Duodenal mucosa (tissue), 2 donors: ENCODE results near the gene WDR87.
A peak's percentile ranks its signal among the peaks of the same experiment; 100 is the strongest.
"Not testable (repeated sequence)": the region's sequence is repeated elsewhere in the genome, so short reads cannot be mapped to it uniquely, and the experiment has no call there.

Experiments used
- H3K27ac ChIP-seq: one replicate; pipeline ENCODE4 v1.7.0; 2013; ENCODE audit warnings: low read depth, low read length
- H3K27me3 ChIP-seq, 2 donors: one replicate each; pipeline ENCODE4 v1.7.0; 2013; ENCODE audit warnings: low read length in 2 of 2, control low read depth in 1 of 2; ENCODE audit not compliant: insufficient read depth in 2 of 2, control insufficient read depth in 1 of 2
- H3K36me3 ChIP-seq, 2 donors: one replicate each; pipeline ENCODE4 v1.7.0; 2013; ENCODE audit warnings: low read length in 2 of 2, control low read depth in 1 of 2; ENCODE audit not compliant: insufficient read depth in 2 of 2, control insufficient read depth in 1 of 2
- H3K4me1 ChIP-seq, 2 donors: one replicate each; pipeline ENCODE4 v1.7.0; 2013; ENCODE audit warnings: low read length in 2 of 2, control low read depth in 1 of 2; ENCODE audit not compliant: insufficient read depth in 2 of 2, control insufficient read depth in 1 of 2
- H3K4me3 ChIP-seq, 2 donors: one replicate each; pipeline ENCODE4 v1.7.0; 2013; ENCODE audit warnings: low read length in 2 of 2, low read depth in 1 of 2
- H3K9ac ChIP-seq, 2 donors: one replicate each; pipeline ENCODE4 v1.7.0; 2013; ENCODE audit warnings: low read length in 2 of 2, low read depth in 1 of 2
- H3K9me3 ChIP-seq, 2 donors: one replicate each; pipeline ENCODE4 v1.7.0; 2013; ENCODE audit warnings: low read length in 2 of 2, control low read depth in 1 of 2; ENCODE audit not compliant: control insufficient read depth in 1 of 2

The WDR87 gene

GRCh38 chr19:37932985-37933936 is 26.9 kb upstream of the WDR87 start:
- Histone ChIP-seq H3K36me3 (no peaks in the 10 kb centered on the region), H3K4me1 (peaks cover 62 to 77% of the 10 kb centered on the region in 2 donors), H3K4me3 (peak overlapping the region; percentile 68 to 69), H3K9ac (peak overlapping the region; percentile 70 to 73), H3K9me3 (peaks cover 0 to 5% of the 10 kb centered on the region in 2 donors), H3K27me3 (no peaks in the 10 kb centered on the region), H3K27ac (peak overlapping the region; percentile 80)

DNA sequence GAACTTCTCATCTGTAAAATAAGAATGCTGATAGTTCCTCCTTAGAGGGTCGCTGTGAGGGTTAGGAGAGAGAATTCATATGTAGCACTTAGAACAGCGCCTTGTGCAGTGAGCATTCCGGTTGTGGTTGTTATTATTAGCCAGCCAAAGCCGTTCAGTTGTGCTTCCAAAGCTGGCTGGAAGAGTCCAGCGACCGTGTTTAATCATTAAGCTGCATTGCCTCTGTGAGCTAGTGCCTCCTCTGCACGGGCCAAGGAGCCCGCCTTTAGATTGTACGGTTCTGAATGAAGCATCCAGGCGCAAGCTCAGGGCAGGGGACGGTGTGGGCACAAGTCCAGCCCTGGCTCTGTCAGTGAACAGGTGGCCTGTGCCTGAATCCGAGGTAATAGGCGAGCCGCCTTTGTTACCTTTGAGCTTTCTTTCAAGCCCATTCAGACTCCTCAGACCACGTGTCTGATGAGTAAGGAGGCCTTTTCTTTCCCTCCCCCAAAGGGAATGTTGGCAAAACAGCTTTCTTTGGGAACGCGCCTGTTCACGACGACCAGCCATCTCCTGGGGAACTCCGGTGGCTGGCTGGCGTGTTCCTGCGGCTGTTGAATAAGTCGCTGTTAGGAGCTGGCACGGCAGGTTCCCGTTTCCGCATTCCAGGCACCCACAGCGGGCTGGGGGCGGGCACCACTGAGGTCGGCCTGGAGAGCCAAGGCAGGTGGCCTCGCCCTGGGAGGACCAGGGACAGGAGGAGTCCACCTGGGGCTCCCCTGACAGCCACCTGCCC is 25.7 kb upstream of the WDR87 start:
- peak overlapping the region; percentile 80 for H3K27ac ChIP-seq
- H3K9me3 ChIP-seq, result peaks cover 0 to 5% of the 10 kb centered on the region in 2 donors
- H3K4me3 ChIP-seq, result peak overlapping the region; percentile 68 to 69
- no peaks in the 10 kb centered on the region for H3K27me3 ChIP-seq
- H3K4me1 ChIP-seq, result peaks cover 56 to 75% of the 10 kb centered on the region in 2 donors
- no peaks in the 10 kb centered on the region for H3K36me3 ChIP-seq
- peak overlapping the region; percentile 70 to 73 for H3K9ac ChIP-seq

GRCh38 chr19:37930416-37930815 is 24.0 kb upstream of the WDR87 start:
- Histone ChIP-seq H3K4me1 (peaks cover 48 to 60% of the 10 kb centered on the region in 2 donors), H3K36me3 (no peaks in the 10 kb centered on the region), H3K27ac (no peak overlapping the region), H3K27me3 (no peaks in the 10 kb centered on the region), H3K9me3 (peaks cover 0 to 2% of the 10 kb centered on the region in 2 donors), H3K9ac (no peak overlapping the region), H3K4me3 (no peak overlapping the region)

GRCh38 chr19:37929355-37929923 is 23.0 kb upstream of the WDR87 start:
- Histone ChIP-seq H3K36me3 (no peaks in the 10 kb centered on the region), H3K9me3 (no peaks in the 10 kb centered on the region), H3K4me1 (peaks cover 51 to 60% of the 10 kb centered on the region in 2 donors), H3K27me3 (no peaks in the 10 kb centered on the region), H3K9ac (no peak overlapping the region), H3K27ac (no peak overlapping the region), H3K4me3 (peak overlapping the region; percentile 10 to 40)

GRCh38 chr19:37928527-37929286 is 22.3 kb upstream of the WDR87 start:
- Histone ChIP-seq H3K4me3 (peak overlapping the region in 1 of 2 donors; percentile 40), H3K9ac (no peak overlapping the region), H3K36me3 (no peaks in the 10 kb centered on the region), H3K9me3 (no peaks in the 10 kb centered on the region), H3K4me1 (peaks cover 44 to 56% of the 10 kb centered on the region in 2 donors), H3K27ac (no peak overlapping the region), H3K27me3 (no peaks in the 10 kb centered on the region)

DNA sequence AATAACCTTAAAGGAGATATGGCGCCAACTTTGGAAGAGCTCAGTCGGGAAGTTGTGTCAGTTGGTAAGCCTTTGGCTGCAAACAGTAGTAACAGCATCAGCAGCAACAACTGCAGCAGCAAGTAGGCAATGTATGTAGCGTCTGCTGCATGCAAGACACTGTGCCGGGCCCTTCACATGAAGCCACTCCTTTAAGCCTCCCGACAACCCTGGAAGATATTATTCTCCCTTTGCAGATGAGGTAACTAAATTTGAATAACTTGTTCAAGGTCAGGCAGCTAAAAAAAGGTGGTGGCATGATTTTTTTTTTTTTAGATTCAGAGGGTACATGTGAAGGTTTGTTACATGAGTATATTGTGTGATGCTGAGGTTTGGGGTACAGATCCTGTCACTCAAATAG is 20.3 kb upstream of the WDR87 start:
- Histone ChIP-seq H3K4me1 (peaks cover 31 to 40% of the 10 kb centered on the region in 2 donors), H3K27ac (no peak overlapping the region), H3K36me3 (peaks cover 0 to 2% of the 10 kb centered on the region in 2 donors), H3K4me3 (no peak overlapping the region), H3K27me3 (no peaks in the 10 kb centered on the region), H3K9ac (no peak overlapping the region), H3K9me3 (no peaks in the 10 kb centered on the region)

- Histone ChIP-seq H3K27me3 (no peaks in the 10 kb centered on the region), H3K9ac (no peak overlapping the region), H3K27ac (no peak overlapping the region), H3K36me3 (peaks cover 0 to 5% of the 10 kb centered on the region in 2 donors), H3K9me3 (no peaks in the 10 kb centered on the region), H3K4me1 (peaks cover 30 to 35% of the 10 kb centered on the region in 2 donors), H3K4me3 (no peak overlapping the region)
These were observed 19.9 kb upstream of the WDR87 start for GRCh38 chr19:37926255-37926654.

GRCh38 chr19:37925212-37925611 is 18.8 kb upstream of the WDR87 start:
- Histone ChIP-seq H3K9me3 (no peaks in the 10 kb centered on the region), H3K9ac (no peak overlapping the region), H3K27me3 (no peaks in the 10 kb centered on the region), H3K4me3 (peak overlapping the region in 1 of 2 donors; percentile 1), H3K4me1 (peaks cover 20 to 25% of the 10 kb centered on the region in 2 donors), H3K27ac (no peak overlapping the region), H3K36me3 (peaks cover 0 to 10% of the 10 kb centered on the region in 2 donors)

DNA sequence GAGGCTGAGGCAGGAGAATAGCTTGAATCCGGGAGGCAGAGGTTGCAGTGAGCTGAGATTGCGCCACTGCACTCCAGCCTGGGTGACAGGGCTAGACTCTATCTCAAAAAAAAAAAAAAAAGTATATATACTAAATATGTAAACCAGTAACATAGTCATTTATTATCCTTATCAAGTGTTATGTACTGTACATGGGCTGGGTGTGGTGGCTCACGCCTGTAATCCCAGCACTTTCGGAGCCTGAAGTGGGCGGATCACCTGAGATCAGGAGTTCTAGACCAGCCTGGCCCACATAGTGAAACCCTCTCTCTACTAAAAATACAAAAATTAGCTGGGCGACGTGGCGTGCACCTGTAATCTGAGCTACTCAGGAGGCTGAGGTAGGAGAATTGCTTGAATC is 18.2 kb upstream of the WDR87 start:
- Histone ChIP-seq H3K4me1 (peaks cover 19 to 21% of the 10 kb centered on the region in 2 donors), H3K4me3 (peak overlapping the region in 1 of 2 donors; percentile 1)
- H3K9me3 ChIP-seq, H3K9ac ChIP-seq, H3K36me3 ChIP-seq, H3K27ac ChIP-seq, H3K27me3 ChIP-seq: not testable (repeated sequence)
